Epidermal melanocyte (primary cell): ENCODE measurements around the gene TNRC6B.
"Not testable (repeated sequence)": the region's sequence is repeated elsewhere in the genome, so short reads cannot be mapped to it uniquely, and the experiment has no call there.

Experiments used
- DNase-seq: peaks from one replicate; pipeline ENCODE4 v3.0.0; 2011; ENCODE audit warnings: low spot score; ENCODE audit not compliant: insufficient read length

Gene TNRC6B

DNA sequence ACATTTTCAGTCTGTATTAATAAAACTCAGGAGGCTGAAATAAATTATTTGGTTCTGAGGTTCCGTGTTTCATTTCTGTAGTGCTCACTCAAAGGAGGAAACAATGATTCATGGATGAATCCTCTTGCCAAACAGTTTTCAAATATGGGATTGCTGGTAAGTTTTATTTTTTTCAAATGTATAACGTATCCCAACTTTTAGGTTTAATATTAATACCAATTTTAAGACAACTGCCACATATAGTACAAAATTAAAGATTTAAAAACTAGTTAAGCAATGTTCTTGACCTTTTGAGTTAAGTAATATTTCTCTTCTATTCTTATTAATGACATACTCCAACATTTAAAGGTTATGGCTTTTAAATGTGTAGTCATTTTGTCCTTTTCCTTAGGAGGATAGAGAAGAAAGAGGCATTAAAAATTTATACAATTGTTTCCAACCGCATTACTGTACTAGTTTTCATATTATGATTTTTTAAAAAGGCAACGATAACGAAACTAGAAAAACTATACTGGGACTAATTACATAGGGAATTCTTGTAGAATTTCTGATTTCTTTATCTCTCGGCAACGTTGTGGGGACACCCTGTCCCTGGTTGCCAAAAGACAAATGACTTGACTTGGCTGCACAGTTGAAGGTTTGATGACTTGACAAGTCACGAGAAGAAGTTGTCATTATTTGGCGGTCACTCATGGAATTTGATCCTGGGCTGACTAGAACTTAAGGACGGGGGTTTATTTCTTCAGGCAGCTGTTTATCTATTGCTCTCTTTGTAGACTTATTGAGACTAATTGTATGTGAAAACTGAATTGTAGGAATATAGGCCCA lies 99.5 kb downstream of the TNRC6B start:
- no peak for DNase-seq

DNA sequence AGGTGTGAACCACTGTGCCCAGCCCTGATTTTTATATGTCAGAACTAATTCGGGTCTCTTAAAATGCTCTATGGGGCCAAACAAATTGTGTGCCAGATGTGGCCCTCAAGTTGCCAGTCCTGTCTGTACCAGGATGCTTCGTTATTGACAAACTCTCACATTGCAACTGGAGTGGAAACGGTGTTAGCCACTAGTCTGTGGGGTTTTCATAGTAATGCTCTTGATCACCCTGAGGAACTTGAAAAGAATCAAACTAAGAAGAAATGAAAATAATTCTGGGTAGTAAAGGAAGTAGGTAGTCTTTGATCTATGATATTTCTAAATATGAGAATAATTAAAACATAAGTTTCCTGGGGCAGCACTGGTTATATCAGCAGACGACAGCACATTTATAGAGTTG lies 101.3 kb downstream of the TNRC6B start:
- DNase-seq: no peak

DNA sequence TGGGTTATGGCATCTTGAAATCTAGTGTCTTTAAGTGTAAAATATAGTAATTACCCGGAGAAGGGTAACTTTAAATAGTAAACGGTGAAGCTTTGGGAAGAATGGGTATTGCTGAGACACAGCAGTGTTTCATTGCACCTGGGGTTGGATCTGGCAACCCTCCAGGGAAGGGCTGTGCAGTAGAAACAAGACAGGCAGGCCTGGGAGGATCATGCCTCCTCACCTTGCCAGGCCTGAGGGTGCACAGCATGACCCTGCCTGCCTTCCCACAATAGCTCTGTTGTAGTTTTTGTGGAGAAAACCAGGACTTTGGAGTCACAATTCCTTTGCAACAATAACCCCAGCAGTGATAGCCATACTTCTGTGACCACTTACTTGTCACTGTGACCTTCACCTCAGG lies 104.0 kb downstream of the TNRC6B start:
- DNase-seq: no peak

DNA sequence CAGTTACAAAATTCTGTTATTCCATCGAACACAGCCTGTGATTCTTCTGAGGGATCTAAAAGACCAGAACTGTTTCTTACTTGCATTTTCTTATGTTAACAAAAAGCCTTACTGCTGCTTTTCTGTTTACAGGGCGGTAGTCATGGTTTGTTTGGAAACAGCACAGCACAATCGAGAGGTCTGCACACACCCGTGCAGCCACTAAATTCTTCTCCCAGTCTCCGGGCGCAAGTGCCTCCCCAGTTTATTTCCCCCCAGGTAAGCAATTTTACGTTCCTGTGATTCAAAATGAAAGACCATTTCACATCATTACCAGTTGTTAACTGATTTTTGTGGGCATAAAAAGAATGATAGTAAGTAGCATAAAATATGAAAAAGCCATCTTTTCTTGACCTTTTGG lies 107.8 kb downstream of the TNRC6B start:
- no peak for DNase-seq

DNA sequence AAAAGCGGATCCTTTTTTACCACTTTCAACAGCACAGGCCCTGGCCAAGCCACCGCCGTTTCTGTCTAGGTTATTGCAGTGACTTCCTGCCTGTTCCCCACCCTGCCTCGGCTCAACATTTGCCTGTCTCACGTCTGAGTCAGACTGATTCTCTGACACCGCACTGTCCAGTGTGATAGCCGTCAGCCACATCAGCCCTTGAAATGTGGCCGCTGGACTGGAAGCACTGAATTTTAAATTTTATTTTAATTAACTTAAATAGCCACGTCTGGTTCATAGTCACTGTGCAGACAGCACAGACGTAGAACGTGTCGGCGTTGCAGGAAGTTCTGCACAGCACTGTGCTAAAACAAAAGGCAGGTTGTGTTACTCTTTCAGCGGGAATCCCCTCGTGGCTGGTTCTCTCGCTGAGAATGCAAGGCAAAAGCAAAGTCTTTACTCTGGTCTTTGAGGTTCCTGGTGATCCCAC lies 112.3 kb downstream of the TNRC6B start:
- DNase-seq: no peak

DNA sequence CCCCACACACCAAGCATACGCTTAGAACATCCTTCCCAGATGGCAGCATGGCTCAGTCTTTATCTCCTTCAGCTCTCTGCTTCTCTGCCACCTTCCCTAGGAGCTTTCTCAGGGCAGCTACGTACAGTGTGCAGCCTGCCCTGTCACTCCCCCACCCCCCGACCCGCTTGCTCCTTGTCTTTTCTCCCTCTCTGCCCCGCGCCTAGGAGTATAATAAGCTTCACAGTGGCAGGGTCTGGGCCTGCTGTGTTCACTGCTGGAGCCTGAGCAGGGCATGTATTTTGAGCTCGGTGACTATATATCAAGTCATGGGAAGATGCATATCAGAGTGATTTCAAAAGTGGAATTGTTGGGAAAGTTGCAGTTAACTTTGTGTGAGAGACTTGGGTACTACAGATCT lies 112.8 kb downstream of the TNRC6B start:
- no peak for DNase-seq

DNA sequence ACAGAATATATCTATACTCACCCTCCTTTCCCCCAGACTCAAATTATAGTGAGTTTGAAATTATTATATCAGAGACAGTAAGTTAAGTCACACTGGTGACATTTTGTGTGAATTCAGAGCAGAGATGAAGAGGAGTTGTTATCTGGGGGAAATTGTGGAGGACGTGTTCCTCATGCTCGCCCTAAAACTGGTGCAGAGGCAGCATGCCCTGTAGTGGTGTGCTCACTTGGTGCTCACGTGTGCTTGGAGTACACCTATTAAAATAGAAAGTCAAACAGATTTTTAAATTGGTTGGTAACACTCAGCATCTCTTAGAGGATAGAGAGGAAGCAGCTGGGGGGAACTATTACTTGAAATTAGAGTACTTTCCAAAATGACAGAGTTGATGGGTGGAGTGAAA lies 117.0 kb downstream of the TNRC6B start:
- no peak for DNase-seq

DNA sequence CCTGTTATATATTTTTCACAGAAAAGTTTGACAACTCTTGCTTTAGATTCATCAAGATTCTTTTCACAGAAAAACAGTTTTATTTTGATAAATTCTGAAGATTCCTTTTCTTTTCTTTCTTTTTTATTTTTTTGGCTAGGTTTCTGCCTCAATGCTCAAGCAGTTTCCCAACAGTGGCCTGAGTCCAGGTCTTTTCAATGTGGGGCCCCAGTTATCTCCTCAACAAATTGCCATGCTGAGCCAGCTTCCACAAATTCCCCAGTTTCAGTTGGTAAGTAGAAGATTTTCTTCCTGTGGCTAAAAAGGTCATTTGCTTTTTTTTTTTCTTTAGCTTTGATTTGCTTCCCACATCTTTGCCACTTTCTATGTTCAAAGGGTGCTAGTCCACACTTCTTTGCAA lies 122.6 kb downstream of the TNRC6B start:
- DNase-seq: no peak

DNA sequence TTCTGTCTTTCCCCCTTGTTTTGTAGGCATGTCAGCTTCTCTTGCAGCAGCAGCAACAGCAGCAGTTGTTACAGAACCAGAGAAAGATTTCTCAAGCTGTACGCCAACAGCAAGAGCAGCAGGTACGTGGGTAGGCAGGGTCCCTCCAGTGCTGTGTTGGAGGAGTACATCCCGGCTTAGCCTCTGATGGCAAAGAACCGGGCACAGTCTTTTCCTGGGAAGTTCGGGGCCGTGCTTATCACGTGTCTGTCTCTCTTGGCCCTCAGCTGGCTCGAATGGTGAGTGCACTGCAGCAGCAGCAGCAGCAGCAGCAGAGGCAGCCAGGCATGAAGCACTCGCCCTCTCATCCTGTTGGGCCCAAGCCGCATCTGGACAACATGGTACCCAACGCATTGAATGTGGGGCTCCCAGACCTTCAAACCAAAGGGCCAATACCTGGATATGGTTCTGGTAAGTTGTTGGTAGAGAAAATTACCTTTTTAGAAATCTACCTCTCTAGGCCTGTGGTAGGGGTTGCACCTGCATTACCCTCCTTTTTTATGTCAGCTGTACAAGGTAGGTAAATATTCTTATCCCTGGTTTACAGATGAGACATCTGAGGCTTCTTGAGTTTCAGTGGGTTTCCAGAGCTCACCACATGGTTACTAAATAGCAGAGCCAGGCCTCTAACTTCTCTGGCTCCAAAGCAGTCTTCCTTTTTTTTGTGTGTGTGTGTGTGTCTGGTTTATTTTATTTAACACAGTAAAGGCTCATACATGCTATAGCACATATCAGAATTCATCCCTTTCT lies 123.4 kb downstream of the TNRC6B start:
- DNase-seq: no peak

DNA sequence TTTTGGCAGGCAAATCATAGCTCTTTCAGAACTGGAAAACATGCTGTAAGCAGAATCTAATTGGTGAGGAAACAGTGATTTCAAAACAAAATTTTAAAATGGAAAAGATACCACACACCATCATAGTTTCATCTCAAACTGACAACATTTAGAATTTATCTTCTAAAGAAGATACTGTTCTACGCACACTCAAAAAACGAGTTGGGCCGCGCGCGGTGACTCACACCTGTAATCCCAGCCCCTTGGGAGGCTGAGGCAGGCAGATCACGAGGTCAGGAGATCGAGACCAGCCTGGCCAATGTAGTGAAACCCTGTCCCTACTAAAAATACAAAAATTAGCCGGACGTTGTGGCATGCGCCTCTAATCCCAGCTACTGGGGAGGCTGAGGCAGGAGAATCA lies 124.4 kb downstream of the TNRC6B start:
- no peak for DNase-seq

DNA sequence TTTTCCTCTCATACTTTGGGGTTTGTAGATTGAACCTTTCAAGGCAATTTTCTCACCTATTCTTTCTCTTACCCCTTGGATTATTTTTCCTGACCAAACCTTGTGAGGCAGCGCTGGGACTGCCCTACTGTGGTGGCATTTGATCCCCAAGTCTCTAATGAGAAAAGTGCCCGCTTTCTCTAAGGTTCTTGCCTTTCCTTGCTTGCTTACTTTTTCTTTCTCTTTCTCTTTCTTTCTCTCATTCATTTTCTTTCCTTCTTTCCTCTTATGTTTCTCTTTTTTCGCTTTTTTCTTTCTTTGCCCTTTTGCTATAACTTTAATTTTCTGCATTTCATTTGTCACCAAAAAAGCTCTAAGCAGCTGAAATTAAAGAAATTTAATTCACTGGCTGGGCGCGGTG lies 127.9 kb downstream of the TNRC6B start:
- no peak for DNase-seq

DNA sequence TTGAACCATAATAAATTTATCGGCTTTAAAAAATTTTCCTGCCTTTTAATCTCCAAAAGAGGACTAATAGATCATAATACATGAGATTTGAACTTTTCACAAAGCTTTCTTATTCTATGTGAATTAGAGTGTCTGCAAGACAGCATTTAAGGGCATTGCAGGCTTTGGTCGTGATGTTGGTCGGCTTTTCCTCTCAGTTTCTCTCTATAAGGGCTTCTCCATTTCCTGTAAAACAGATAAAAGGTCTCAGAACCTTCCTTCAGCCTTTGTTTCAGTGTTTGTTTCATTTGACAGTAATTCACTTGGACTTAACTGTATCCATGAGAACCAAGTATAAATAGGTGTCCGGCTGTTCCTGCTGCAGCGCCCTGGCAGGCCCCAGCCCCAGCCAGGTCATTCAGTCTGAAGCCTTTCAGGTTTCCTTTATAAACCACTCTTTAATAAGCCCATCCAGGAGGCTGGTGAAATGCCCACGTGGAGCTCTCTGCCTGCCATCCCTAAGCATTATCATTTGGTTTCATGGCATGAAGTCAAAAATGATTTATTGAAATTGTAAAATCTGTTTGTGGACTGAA lies 131.4 kb downstream of the TNRC6B start:
- no peak for DNase-seq

DNA sequence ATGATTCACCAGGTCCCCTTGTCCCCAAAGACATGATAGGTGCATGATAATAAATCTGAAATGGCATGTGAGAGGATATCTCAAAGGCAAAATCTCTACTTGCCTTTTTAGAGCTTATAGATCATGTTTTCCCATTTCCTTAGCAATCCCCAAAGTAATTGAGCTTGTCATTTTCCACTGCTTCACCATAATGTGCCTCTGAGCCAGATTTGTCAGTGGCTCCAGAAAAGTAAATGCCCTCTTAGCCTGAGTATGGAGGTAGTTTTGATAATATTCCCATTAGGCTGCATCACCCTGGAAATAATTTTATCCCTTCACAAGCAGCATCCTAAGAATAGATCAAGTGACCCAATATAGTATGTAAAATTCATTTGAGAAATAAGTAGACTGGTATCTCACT lies 131.9 kb downstream of the TNRC6B start:
- no peak for DNase-seq

DNA sequence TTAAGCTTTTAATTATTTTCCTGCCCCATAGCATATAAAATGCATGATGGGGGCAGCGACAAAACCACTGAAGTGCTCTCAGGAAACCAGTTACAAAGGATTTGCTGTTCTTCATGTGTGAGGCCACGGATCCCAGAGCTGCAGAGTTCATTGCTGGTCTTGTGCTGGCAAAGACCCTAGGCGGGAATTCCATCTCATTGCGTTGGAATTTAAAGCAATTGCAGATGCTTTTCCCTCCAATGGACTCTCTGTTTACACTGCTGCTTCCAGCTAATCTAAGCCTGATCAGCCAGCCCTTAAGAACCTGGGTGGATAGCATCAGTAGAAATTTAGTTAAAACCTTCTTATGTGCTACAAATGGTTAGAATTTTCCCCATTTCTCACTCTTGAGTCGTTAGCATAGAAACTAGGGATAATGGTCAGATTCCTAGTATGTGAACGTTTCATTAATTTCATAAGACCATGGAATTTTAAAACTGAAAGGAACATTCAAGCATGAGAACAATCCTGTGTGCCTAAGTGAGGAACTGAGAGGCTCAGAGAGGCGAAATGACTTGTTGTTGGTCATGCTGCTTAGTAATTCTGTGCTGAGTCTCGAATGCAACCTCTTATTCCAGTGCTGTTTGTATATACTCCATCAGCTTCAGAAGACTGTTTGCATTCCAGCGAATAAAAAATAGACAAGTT lies 132.5 kb downstream of the TNRC6B start:
- DNase-seq: peak; percentile 69

DNA sequence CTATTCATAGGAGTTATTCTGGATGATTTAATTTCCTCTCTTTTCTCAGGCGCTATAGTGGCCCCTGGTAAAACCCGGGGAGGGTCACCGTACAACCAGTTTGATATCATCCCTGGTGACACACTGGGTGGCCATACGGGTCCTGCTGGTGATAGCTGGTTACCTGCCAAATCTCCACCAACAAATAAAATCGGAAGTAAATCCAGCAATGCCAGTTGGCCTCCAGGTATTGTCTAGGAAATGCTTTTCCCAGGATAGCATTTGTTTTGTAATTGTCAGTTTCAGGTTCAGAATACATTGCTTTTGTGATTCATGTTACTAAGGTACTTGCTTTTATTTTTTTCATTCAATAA lies 133.0 kb downstream of the TNRC6B start:
- no peak for DNase-seq

DNA sequence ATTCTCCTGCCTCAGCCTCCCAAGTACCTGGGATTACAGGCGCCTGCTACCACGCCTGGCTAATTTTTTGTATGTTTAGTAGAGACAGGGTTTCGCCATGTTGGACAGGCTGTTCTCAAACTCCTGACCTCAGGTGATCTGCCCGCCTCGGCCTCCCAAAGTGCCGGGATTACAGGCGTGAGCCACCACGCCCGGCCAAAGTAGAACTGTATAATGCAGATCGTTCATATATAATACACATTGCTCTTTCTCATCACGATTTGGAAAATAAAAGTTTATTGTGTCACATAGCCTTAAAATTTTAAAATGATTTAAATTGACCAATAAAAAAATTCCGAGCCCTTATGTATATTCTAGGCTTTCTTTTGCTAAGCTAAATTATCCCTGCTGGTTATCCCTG lies 133.9 kb downstream of the TNRC6B start:
- not testable (repeated sequence) for DNase-seq

DNA sequence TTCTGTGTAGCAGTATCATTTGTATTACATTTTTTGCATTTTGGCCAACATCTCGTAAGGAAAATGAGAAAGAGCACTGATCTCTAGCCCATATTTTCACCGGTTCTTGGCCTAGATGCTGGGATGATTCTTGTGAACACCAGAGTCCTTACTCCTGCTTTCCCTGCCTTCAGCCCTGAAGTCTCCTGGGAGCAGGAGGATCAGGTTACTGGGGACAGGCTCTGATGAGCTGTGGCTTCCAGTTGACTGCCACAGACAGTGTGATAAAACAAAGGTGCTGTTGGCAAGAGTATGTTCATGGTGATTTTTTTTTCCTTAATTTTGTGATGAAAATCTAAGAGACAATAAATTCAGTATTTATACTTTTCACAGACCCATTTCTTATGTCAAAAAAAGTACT lies 134.3 kb downstream of the TNRC6B start:
- no peak for DNase-seq

DNA sequence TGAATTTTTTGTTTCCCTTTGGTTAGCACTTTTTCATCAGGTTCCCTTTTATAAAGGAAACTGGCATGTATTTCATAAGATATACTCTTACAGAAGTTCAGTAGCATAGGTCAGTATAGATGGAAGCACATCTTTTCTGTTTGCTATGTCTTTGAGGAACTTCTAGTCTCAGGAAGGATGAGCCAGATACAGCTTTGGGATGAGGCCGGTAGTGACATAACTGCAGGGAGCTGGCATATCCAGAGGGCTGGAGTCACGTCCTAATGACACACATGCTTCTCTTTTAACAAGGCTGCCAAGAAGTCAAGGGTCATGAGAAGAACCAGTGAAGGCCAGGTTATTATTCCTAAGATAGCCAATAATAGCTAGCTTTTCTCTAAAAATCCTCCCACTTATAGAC lies 135.3 kb downstream of the TNRC6B start:
- no peak for DNase-seq

DNA sequence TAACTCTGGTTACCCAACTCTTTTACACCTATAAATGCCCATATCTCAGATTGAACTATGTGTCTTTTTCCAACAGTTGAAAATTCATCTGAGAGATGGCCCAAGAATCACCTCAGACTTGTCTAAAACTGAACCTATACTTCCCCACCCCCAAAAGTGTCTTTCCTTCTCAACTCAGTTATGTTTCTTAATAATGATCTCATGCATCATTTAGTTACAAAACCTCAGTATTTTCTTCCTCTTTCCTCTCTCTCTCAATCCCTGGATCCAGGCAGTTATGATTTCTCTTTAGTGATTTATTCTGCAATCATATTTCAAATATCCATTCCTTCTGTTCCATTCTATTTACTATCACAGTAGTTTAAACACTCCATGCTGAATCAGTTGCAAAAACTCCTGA lies 136.3 kb downstream of the TNRC6B start:
- no peak for DNase-seq

DNA sequence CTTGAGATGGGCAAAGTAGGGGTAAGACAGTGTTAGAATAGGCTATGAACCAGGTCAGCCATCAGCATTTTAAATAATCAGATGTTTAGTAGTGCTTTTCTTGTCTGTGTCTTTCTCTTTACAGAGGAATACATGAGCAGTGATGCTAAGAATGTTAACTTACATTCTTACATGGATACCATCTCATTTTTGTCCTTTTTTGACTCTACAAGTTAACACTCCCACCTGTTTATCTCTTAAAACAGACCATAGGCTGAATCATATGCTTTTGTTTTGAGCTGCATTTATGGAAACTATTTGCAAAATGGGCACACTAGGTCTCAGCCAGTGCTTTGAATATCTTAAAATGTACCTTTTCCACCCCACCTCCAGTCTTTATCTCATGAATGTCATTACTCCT lies 143.0 kb downstream of the TNRC6B start:
- no peak for DNase-seq

DNA sequence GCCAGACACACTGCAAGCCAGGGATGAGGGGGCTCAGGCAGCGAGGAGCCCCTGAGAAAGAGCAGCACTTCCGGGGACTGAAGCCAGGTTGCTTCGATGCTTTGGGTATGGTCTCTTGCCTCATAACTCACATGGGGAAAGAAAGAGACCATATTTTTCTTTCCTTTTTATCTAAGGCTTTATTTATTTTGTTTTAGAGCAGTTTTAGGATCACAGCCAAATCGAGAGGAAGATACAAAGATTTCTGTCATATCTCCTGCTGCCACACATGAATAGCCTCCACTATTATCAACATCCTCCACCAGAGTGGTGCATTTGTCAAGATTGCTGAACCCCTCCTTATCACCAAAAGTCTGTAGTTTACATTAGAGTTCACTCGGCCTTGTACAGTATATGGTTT lies 144.3 kb downstream of the TNRC6B start:
- no peak for DNase-seq
